GM12864 (cell line): ENCODE measurements around the gene LRRC66.

Experiments used
- DNase-seq: peaks from one replicate; pipeline ENCODE4 v3.0.0-alpha.2; 2011; ENCODE audit warnings: low read depth
- H3K4me3 ChIP-seq: 2 replicates; pipeline ENCODE4 v1.5.1; 2011; ENCODE audit warnings: mild to moderate bottlenecking, low read depth, low read length, control low read depth
- TF ChIP-seq, protein P1 (sequence below): IDR thresholded peaks from 2 replicates; pipeline ENCODE4 v1.5.1; 2011; ENCODE audit warnings: low read depth, mild to moderate bottlenecking, moderate library complexity, low read length, control low read depth, inconsistent platforms; ENCODE audit errors: missing control alignments

The LRRC66 gene, protein sequence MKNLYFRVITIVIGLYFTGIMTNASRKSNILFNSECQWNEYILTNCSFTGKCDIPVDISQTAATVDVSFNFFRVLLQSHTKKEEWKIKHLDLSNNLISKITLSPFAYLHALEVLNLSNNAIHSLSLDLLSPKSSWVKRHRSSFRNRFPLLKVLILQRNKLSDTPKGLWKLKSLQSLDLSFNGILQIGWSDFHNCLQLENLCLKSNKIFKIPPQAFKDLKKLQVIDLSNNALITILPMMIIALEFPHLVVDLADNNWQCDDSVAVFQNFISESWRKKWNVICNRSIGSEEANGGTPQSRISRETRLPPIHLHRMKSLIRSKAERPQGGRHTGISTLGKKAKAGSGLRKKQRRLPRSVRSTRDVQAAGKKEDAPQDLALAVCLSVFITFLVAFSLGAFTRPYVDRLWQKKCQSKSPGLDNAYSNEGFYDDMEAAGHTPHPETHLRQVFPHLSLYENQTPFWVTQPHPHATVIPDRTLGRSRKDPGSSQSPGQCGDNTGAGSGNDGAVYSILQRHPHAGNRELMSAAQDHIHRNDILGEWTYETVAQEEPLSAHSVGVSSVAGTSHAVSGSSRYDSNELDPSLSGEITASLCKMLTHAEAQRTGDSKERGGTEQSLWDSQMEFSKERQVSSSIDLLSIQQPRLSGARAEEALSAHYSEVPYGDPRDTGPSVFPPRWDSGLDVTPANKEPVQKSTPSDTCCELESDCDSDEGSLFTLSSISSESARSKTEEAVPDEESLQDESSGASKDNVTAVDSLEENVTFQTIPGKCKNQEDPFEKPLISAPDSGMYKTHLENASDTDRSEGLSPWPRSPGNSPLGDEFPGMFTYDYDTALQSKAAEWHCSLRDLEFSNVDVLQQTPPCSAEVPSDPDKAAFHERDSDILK

DNA sequence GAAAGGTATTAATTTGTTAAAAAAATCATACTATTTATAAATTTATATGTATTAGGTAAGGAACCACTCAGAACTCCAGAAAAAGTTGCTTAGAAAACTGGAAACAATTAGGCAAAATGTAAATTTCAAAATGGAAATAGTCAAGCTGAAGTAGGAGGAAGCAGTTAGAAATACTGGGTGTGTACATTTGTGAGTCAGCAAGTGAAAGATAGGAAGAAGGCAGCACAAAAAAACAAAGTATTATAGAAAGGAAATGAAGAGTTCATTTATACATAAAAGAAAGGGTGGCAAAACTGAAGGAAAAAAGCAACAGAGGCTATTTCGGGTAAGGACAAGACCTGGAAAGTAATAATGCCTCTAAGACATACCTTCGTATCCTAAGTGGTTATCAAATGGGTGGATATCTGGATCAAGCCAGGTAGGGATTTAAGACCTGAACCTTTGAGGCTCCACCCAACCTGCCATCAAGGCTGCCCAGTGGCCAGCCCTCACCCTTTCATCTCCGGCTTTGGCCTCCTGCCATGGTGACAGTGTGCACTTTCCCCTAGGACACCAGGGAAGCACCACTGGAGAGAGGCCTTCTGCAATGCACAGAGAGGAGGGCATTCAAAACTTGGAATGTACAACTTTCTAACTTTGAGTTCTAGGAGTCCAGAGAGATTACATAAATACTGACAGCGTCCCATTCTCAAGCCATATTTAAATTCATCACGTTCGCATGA, at the start of gene LRRC66:
LRRC66 (minus strand) TSS at position 428 of the 722 bp plus-strand sequence. CDS start 2,750 bp downstream, outside the sequence.
- DNase-seq, result no peak
- TF ChIP-seq, protein P1, sequence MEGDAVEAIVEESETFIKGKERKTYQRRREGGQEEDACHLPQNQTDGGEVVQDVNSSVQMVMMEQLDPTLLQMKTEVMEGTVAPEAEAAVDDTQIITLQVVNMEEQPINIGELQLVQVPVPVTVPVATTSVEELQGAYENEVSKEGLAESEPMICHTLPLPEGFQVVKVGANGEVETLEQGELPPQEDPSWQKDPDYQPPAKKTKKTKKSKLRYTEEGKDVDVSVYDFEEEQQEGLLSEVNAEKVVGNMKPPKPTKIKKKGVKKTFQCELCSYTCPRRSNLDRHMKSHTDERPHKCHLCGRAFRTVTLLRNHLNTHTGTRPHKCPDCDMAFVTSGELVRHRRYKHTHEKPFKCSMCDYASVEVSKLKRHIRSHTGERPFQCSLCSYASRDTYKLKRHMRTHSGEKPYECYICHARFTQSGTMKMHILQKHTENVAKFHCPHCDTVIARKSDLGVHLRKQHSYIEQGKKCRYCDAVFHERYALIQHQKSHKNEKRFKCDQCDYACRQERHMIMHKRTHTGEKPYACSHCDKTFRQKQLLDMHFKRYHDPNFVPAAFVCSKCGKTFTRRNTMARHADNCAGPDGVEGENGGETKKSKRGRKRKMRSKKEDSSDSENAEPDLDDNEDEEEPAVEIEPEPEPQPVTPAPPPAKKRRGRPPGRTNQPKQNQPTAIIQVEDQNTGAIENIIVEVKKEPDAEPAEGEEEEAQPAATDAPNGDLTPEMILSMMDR, result no peak

DNA sequence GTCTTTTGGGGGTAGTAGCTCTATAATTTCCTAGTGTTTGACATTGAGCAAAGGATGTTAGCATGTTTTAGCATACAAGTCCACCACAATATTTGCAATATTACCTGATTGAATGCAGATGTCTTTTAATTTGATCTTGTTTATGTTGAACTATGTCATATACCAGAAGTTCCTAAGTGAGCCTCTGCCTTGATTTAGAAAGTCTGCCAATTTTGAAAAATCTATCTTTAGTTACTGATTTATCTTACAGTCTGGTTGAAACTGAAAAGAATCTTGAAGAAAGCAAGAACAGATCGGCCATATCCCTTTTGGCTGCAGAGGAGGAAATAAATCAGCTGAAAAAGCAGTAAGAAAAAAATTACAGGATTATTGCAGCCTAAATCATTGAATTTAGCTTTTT, 49.4 kb upstream of the LRRC66 start:
- DNase-seq, result no peak
- TF ChIP-seq, protein P1, result no peak
- H3K4me3 ChIP-seq, result no peak overlapping the region

More for the DNA sequence above, at the start of gene LRRC66:
- no peak within 1 kb of the TSS for H3K4me3 ChIP-seq

GRCh38 chr4:52059372-52059771, 39.2 kb upstream of the LRRC66 start:
- TF ChIP-seq, protein P1, result no peak
- no peak overlapping the region for H3K4me3 ChIP-seq
- DNase-seq, result no peak

DNA sequence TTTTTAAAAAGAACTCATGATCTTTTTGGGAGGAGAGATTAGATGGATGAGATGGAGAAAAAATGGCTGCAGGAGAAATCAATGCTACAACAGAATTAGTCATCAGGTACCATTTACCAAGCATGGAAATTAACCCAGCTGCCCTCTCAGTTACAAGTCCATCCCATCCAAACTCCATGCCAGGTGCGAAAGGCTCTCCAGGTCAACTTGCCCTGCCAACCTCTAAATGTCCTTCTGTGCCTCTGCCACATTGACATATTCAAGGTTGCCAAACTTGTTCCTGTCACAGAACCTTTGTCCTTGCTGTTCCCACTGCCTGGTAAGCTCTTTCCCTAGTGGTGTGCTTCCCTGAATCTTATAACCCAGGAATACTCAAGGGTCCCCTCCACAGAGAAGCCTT, 38.1 kb upstream of the LRRC66 start:
- TF ChIP-seq, protein P1, result no peak
- DNase-seq, result no peak
- H3K4me3 ChIP-seq, result no peak overlapping the region

DNA sequence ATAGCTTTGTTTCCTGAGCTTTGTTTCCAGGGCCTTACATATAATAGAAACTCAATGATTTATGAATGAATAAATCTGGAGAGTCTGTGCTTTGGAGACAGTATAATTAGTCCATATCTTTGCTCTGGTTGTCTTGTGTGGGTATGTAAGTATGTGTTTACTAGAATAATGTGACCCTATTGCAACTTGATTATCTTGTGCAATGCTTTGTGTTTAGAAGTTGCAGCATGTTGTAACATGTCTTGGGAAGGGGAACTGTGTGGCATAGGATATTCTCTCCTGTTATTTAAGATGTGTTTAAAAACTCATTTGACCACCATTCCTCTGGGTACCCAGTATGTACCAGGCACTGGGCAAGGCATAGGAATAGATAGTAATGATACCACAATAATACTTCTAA, 37.0 kb upstream of the LRRC66 start:
- TF ChIP-seq, protein P1, result no peak
- DNase-seq, result no peak
- no peak overlapping the region for H3K4me3 ChIP-seq

DNA sequence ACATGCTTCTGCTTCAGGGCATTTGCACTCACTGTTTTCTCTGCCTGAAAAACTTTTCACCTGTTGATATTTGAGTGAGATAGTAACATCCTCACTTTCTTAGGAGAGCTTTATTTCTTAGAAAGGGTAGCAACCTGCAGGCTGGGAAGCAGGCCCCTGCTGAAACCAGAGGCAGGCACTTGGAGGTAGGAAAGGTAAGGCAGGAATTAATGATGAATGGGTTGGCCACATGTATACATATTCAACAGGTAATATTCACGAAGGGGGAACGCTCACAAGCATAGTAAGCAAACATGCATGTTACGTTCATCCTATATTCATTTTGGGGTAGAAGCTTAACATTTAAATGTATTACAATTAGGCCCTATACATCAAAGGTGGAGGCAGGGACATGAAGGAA, 34.1 kb upstream of the LRRC66 start:
- TF ChIP-seq, protein P1, result no peak
- no peak for DNase-seq
- no peak overlapping the region for H3K4me3 ChIP-seq
